Karpas-422 (cell line): ENCODE measurements around the gene FAAP100. TPM values are rescaled to one million over a fixed set of nuclear protein-coding genes. Genes with fewer than 3 reads are reported as not detected.

Source experiments
- DNase-seq: peaks from one replicate; pipeline ENCODE4 v3.0.0-alpha.2; 2015
- H2AFZ ChIP-seq: fragments of 200-600 bp; sonication (generic); 2 replicates; pipeline ENCODE4 v1.6.1; 2014; ENCODE audit warnings: antibody characterized with exemption, low read length, mixed read lengths
- H3K27ac ChIP-seq: fragments of 200-600 bp; sonication (generic); 2 replicates; pipeline ENCODE4 v1.5.1; 2014; ENCODE audit warnings: mild to moderate bottlenecking, low read length, moderate library complexity
- H3K27me3 ChIP-seq: fragments of 200-600 bp; sonication (generic); 2 replicates; pipeline ENCODE4 v1.6.1; 2014; ENCODE audit warnings: low read length, mixed read lengths
- H3K36me3 ChIP-seq: fragments of 200-600 bp; sonication (generic); 2 replicates; pipeline ENCODE4 v1.6.1; 2014; ENCODE audit warnings: low read length, mixed read lengths; ENCODE audit not compliant: insufficient read depth
- H3K4me1 ChIP-seq: fragments of 200-600 bp; sonication (generic); 2 replicates; pipeline ENCODE4 v1.6.1; 2014; ENCODE audit warnings: mild to moderate bottlenecking, low read length, mixed read lengths
- H3K4me2 ChIP-seq: fragments of 200-600 bp; sonication (generic); 2 replicates; pipeline ENCODE4 v1.6.1; 2014; ENCODE audit warnings: low read length, low read depth, mild to moderate bottlenecking; ENCODE audit not compliant: poor library complexity, severe bottlenecking
- H3K4me3 ChIP-seq: fragments of 200-600 bp; sonication (generic); 2 replicates; pipeline ENCODE4 v1.5.1; 2014; ENCODE audit warnings: mild to moderate bottlenecking, antibody characterized with exemption, low read length, mixed read lengths
- H3K79me2 ChIP-seq: fragments of 200-600 bp; sonication (generic); 2 replicates; pipeline ENCODE4 v1.6.1; 2014; ENCODE audit warnings: mild to moderate bottlenecking, low read length, mixed read lengths
- H3K9ac ChIP-seq: fragments of 200-600 bp; sonication (generic); 2 replicates; pipeline ENCODE4 v1.6.0; 2014; ENCODE audit warnings: low read length
- H3K9me2 ChIP-seq: fragments of 200-600 bp; sonication (generic), shearing (Covaris generic); replicated peaks from 2 replicates; pipeline ENCODE4 v1.6.0; 2014; ENCODE audit warnings: mild to moderate bottlenecking, low read length, moderate library complexity; ENCODE audit not compliant: insufficient read depth
- H3K9me3 ChIP-seq: fragments of 300-700, 200-600 bp; sonication (generic); 2 replicates; pipeline ENCODE4 v1.6.1; 2014; ENCODE audit warnings: low read length, mixed read lengths
- H4K20me1 ChIP-seq: fragments of 200-600 bp; sonication (generic); 2 replicates; pipeline ENCODE4 v1.6.1; 2014; ENCODE audit warnings: mild to moderate bottlenecking, antibody characterized with exemption, low read length, low read depth; ENCODE audit not compliant: insufficient read depth
- total RNA-seq: library from RNA; depleted of rRNA; stranded (reverse); fragments of >200 nt; shearing (Covaris generic); gene quantifications from 2 replicates; pipeline ENCODE4 v1.2.3, GENCODE V29; 2014; ENCODE audit warnings: low replicate concordance

The FAAP100 gene
- total RNA-seq, 1 experiment from 2014 or later: 14.8 TPM

DNA sequence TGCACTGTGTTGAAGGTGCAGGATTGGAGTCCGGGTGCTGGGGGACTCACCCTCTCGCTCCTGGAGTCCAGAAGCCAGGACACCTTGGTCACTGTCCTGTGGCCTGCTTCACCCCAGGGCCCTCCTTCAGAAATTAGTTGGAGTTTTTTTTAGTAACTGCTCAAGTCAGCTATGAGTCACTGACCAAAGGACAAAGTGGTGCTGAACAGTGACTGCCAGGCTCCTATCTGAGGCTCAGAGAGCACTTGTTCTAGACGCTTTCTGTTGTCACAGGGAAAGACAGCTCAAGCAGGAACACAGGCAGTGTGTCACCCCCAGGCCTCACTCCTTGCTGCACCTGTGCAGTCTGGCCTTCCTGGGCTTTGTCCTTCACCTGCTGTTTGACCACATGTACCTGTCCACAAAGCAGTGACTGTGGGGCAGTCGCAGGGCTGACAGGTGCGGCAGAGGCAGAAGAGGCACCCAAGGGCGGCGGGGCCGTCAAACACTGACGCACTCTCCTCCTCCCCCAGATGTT is 4.1 kb upstream of the FAAP100 start:
- Histone ChIP-seq H3K9ac (no peak overlapping the region), H4K20me1 (no peaks in the 10 kb centered on the region; the same call in 1 of the 2 replicates), H3K79me2 (peaks cover 9% of the 10 kb centered on the region), H3K4me3 (no peak overlapping the region), H3K4me1 (peaks cover 25% of the 10 kb centered on the region), H3K9me3 (no peaks in the 10 kb centered on the region), H3K4me2 (no peak overlapping the region), H3K27ac (no peak overlapping the region), H2AFZ (no peak overlapping the region), H3K9me2 (no peaks in the 10 kb centered on the region), H3K27me3 (no peaks in the 10 kb centered on the region), H3K36me3 (0 out of 2 replicates have a peak, but pooled peaks cover 8% of the 10 kb centered on the region)
- no peak for DNase-seq

DNA sequence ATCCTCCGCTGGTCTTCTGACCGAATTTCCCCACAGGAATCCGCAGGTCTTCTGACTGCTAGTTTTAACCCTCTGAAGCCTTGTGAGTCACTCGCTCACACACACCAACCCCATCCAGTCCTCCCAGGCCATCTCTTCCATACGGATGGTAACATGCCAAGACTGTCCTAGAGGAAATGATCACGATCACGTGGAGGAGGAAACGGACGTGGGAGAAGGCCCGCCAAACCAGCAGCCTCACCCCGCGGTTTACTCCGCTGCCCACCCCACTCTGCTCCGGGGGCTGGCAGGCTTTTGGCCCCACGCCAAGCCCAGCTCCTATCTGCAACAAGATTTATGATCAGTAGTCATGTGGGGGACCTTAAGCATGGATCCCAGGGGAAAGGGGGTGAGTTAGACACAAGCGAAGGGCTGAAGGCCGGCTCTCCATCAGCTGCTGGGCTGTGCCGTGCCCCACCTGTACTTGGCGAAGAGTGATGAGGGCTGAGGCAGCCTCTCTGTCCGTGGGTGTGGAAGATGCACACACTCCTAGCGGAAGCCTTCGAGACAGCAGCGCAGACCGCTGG is 1.5 kb upstream of the FAAP100 start:
- peak overlapping the region; percentile 99 for H3K4me3 ChIP-seq
- peaks cover 28% of the 10 kb centered on the region for H3K79me2 ChIP-seq

DNA sequence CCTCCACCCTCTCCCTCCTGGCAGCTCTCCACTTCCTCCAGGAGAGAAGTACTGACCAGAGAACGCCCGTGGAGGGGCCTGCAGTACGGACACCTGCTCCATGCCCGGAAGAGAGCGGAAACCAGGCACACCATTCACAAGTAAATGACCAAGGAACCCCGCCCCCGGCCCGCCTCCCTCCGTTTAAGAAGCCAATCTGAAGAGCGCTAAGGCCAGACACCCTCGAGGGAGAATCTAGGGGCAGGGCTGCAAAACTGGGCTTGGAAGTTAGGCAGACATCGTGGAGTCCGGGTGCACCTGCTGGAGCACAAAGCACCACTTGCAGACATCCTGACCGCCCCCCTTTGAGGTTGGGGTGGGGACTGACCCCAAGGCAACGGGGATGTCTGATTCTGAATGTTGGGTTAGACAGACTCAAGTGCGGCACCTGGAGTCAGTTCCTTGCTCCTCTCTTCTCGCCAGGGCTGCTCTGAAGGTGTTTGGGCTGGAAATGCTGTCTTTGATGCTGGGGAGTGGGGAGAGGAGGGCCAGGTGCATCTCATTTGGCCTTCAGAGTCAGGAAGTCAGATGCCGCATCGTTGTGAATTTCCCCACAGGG is 964 bp upstream of the FAAP100 start:
- peaks cover 21% of the 10 kb centered on the region for H3K4me1 ChIP-seq
- H3K9me3 ChIP-seq: no peaks in the 10 kb centered on the region
- peak overlapping the region; percentile 75 for H3K4me2 ChIP-seq
- peak overlapping the region; percentile 74 for H3K27ac ChIP-seq
- H3K4me3 ChIP-seq: peak overlapping the region; percentile 99
- H3K27me3 ChIP-seq: no peaks in the 10 kb centered on the region
- DNase-seq: peak; percentile 97
- no peaks in the 10 kb centered on the region for H3K9me2 ChIP-seq
- peaks cover 4% of the 10 kb centered on the region for H4K20me1 ChIP-seq
- H3K36me3 ChIP-seq: peaks cover 8% of the 10 kb centered on the region; the same call in 1 of the 2 replicates
- H2AFZ ChIP-seq: no peak overlapping the region; the same call in 1 of the 2 replicates
- H3K79me2 ChIP-seq: peaks cover 28% of the 10 kb centered on the region
- H3K9ac ChIP-seq: peak overlapping the region; percentile 93

More for the DNA sequence above, 1.5 kb upstream of the FAAP100 start:
- Histone ChIP-seq H3K4me2 (peak overlapping the region; percentile 75), H3K9ac (peak overlapping the region; percentile 93), H3K36me3 (peaks cover 8% of the 10 kb centered on the region; the same call in 1 of the 2 replicates), H3K27ac (peak overlapping the region; percentile 68), H2AFZ (no peak overlapping the region; the same call in 1 of the 2 replicates), H4K20me1 (peaks cover 4% of the 10 kb centered on the region), H3K9me3 (no peaks in the 10 kb centered on the region), H3K27me3 (no peaks in the 10 kb centered on the region), H3K4me1 (peaks cover 21% of the 10 kb centered on the region), H3K9me2 (no peaks in the 10 kb centered on the region)
- DNase-seq: peak; percentile 62

DNA sequence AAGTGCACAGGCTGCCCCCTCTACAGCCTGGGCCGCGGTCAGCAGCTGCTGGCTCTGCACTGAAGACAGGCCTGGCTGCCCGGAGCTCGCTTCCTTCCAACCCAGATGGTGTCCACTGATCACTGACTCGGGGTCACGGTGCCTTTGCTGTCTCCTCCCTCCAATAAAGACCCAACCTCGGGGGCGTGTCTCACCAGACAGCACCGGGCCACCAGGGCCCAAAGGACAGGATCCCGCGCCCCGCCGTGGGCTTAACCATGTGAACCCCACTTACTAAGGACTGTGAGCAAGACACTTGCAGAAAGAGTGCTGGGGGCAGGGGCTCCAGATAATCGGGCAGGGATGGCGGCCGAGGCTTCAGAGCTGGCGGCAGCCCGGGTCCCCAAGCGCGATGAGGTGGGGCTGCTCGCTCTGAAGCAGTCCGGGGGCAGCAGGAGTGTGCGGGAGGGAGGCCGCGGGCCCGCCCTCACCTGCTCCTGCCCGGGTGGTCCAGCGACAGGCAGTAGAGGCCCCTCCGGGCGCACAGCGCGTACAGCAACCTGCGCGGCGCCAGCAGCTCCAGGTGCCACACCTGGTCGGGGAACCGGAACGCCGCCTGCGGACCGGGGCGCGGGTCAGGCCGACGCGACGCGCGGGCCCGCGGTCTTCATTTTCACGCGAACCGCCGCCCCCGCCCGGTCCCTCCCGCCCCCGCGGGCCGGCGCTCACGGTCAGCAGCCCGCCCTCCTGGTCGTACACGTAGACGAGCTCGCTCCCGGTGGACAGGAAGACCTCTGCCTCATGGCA is 502 bp downstream of the FAAP100 start:
- peaks cover 28% of the 10 kb centered on the region for H3K79me2 ChIP-seq
- peaks cover 3% of the 10 kb centered on the region; the same call in 1 of the 2 replicates for H3K36me3 ChIP-seq
- no peaks in the 10 kb centered on the region for H3K9me3 ChIP-seq
- peak overlapping the region; percentile 99 for H3K4me3 ChIP-seq
- peaks cover 4% of the 10 kb centered on the region for H4K20me1 ChIP-seq
- DNase-seq: peak; percentile 59
- H3K27ac ChIP-seq: peak overlapping the region; percentile 54
- peak overlapping the region; percentile 95; the same call in 1 of the 2 replicates for H2AFZ ChIP-seq
- H3K4me1 ChIP-seq: peaks cover 21% of the 10 kb centered on the region
- H3K27me3 ChIP-seq: no peaks in the 10 kb centered on the region
- H3K4me2 ChIP-seq: peak overlapping the region; percentile 75
- peak overlapping the region; percentile 93 for H3K9ac ChIP-seq
- no peaks in the 10 kb centered on the region for H3K9me2 ChIP-seq

DNA sequence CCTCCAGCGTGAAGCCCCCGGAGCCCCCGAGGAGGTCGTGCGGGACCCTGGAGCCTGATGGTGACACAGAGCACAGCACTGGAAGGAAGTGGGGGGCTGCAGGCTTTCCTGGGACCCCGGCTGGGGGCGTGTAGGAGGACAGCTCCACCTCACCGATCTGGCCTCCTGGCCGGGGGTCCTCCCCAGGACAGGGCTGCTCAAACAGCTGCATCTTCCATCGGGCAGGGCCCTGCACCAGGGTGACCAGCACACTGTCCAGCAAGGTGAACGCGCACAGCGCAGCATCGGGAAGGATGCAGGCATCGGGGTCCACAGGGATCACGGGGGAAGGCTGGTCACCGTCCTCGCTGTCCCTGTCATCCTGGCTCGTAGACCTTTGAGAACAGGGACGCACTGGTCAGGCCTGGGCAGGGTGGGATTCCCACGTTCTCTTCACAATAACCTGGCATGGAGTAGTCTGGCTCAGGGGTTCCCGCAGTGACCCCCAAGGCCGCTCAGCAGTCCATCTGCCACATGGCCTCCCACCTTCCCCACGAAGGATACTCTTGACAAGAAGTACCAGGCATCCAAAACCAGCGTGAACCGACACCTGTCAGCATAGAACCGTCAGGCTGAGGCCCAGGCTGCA is 1.2 kb downstream of the FAAP100 start:
- H3K4me1 ChIP-seq: peaks cover 21% of the 10 kb centered on the region
- no peaks in the 10 kb centered on the region for H3K9me3 ChIP-seq
- H3K9me2 ChIP-seq: no peaks in the 10 kb centered on the region
- H3K4me2 ChIP-seq: peak overlapping the region; percentile 75
- peak overlapping the region; percentile 99 for H3K4me3 ChIP-seq
- no peaks in the 10 kb centered on the region; the same call in 1 of the 2 replicates for H3K36me3 ChIP-seq
- no peaks in the 10 kb centered on the region for H3K27me3 ChIP-seq
- peaks cover 28% of the 10 kb centered on the region for H3K79me2 ChIP-seq
- peaks cover 4% of the 10 kb centered on the region for H4K20me1 ChIP-seq
- H3K27ac ChIP-seq: no peak overlapping the region
- peak overlapping the region; percentile 93 for H3K9ac ChIP-seq
- no peak overlapping the region for H2AFZ ChIP-seq
- no peak for DNase-seq

DNA sequence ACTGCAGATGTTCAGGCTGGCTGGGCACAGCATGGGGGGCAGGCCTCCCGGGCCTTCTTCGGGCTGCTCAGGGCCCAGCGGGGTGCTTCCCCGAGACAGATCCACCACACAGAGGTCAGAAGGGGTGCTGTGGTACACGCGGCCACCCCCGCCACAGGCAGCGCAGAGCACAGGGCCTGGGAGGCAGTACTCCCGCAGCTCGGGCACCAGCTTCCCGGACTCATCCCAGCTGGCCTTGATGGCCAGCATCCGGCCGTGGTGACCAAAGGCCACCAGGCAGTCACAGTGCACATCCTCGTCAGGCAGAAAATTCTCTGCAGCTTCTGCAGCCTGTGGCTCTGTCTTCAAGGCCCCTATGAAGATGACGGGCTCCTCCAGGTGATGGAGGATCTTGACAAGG is 1.9 kb downstream of the FAAP100 start:
- H3K9ac ChIP-seq: no peak overlapping the region
- no peak for DNase-seq

DNA sequence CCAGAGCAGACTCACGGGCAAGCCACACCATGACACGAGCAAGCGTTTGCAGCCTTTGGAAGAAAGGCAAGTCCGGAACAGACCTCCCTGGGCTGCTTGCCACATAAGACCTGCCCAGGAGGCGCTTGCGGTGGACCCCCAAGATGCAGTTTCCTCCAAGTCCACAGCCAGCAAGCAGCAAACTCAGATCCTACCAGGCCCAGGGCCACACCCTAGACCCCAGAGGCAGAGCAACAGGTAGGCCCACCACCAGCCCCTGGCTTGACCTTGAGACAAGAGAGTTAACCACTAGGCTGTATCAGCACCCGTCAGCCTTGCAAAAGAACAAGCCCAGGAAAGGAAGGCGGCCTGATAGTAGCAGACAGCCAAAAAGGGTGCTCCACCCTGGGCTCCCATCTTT is 2.3 kb downstream of the FAAP100 start:
- no peak overlapping the region for H3K4me2 ChIP-seq
- peaks cover 28% of the 10 kb centered on the region for H3K79me2 ChIP-seq
- H3K9me2 ChIP-seq: no peaks in the 10 kb centered on the region
- no peak overlapping the region for H3K9ac ChIP-seq
- H3K36me3 ChIP-seq: no peaks in the 10 kb centered on the region; the same call in 1 of the 2 replicates
- H3K27ac ChIP-seq: no peak overlapping the region
- no peak overlapping the region for H3K4me3 ChIP-seq
- no peak for DNase-seq
- H3K9me3 ChIP-seq: no peaks in the 10 kb centered on the region
- H4K20me1 ChIP-seq: peaks cover 4% of the 10 kb centered on the region
- peaks cover 21% of the 10 kb centered on the region for H3K4me1 ChIP-seq
- H3K27me3 ChIP-seq: no peaks in the 10 kb centered on the region
- no peak overlapping the region for H2AFZ ChIP-seq

More for the DNA sequence above, 1.9 kb downstream of the FAAP100 start:
- Histone ChIP-seq H3K36me3 (no peaks in the 10 kb centered on the region; the same call in 1 of the 2 replicates), H4K20me1 (peaks cover 4% of the 10 kb centered on the region), H3K4me2 (no peak overlapping the region), H2AFZ (no peak overlapping the region), H3K4me1 (peaks cover 21% of the 10 kb centered on the region), H3K27me3 (no peaks in the 10 kb centered on the region), H3K9me3 (no peaks in the 10 kb centered on the region), H3K79me2 (peaks cover 28% of the 10 kb centered on the region), H3K9me2 (no peaks in the 10 kb centered on the region), H3K4me3 (no peak overlapping the region), H3K27ac (no peak overlapping the region)
